ENCODE measurements around the gene CDK12.

DNA sequence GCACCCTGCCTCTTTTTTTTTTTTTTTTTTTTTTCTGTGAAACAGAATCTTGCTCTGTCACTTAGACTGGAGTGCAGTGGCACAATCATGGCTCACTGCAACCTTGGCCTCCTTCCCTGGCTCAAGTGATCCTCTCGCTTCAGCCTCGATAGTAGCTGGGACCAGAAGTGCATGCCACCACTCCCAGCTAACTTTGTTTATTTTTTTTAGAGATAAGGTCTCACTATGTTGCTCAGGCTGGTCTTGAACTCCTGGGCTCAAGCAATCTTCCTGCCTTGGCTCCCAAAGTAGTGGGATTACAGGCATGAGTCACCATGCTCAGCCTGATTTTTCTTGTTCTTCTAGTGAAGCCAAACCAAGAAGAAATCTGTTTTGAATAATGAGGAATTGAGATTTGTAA, 25.0 kb downstream of the CDK12 start:
- TF ChIP-seq, protein P1, sequence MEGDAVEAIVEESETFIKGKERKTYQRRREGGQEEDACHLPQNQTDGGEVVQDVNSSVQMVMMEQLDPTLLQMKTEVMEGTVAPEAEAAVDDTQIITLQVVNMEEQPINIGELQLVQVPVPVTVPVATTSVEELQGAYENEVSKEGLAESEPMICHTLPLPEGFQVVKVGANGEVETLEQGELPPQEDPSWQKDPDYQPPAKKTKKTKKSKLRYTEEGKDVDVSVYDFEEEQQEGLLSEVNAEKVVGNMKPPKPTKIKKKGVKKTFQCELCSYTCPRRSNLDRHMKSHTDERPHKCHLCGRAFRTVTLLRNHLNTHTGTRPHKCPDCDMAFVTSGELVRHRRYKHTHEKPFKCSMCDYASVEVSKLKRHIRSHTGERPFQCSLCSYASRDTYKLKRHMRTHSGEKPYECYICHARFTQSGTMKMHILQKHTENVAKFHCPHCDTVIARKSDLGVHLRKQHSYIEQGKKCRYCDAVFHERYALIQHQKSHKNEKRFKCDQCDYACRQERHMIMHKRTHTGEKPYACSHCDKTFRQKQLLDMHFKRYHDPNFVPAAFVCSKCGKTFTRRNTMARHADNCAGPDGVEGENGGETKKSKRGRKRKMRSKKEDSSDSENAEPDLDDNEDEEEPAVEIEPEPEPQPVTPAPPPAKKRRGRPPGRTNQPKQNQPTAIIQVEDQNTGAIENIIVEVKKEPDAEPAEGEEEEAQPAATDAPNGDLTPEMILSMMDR (IDR thresholded peaks at IDR 0.05; ENCODE audit: low read depth, low read length, poor library complexity, severe bottlenecking): no peak
- no peak for TF ChIP-seq EZH2phosphoT487 (IDR thresholded peaks at IDR 0.05; ENCODE audit: borderline replicate concordance, low read length)
